HepG2 (cell line): ENCODE measurements around the gene AFAP1L2. TPM values are rescaled to one million over a fixed set of nuclear protein-coding genes. Genes with fewer than 3 reads are reported as not detected.

ENCODE experiments used
- ATAC-seq: fragments of 200-7000 bp; cut with Tn5 transposase; 3 replicates; pipeline ENCODE4 v1.9.1; 2020; ENCODE audit warnings: mild to moderate bottlenecking, moderate library complexity
- BruUV-seq: library from RNA; stranded (reverse); fragments of 400-500 nt; replicated peaks from 2 replicates; lab custom pipeline; 2021; lab: Mats Ljungman, UMichigan
- CTCF ChIA-PET: fragments of 300-600 bp; formaldehyde crosslinking; extraction: SDS; loops from one replicate; lab custom pipeline; 2021; ENCODE audit warnings: low total read pairs, inconsistent platforms, low intra/inter-chr PET ratio; lab: Yijun Ruan, JAX
- POLR2A ChIA-PET: fragments of 350-600 bp; sonication (Branson Sonifier 250); formaldehyde crosslinking; loops from one replicate; lab custom pipeline; 2020; ENCODE audit warnings: antibody characterized with exemption, inconsistent platforms; lab: Yijun Ruan, JAX
- DNase-seq: peaks from one replicate; pipeline ENCODE4 v3.0.0-alpha.2; 2015; ENCODE audit warnings: low spot score
- FAIRE-seq: peaks from 3 replicates; lab custom pipeline; 2011; peaks lifted over from hg19 to GRCh38; lab: Jason Lieb, UNC
- H2AFZ ChIP-seq: one replicate; pipeline ENCODE4 v1.6.1; 2011; ENCODE audit warnings: low read length, inconsistent platforms
- H3K27ac ChIP-seq: fragments of 300-600 bp; 3 replicates; pipeline ENCODE4 v1.8.0; 2011; ENCODE audit warnings: mixed run types, mild to moderate bottlenecking, mixed read lengths, low read length, inconsistent platforms; ENCODE audit not compliant: insufficient read depth; ENCODE audit errors: extremely low read length
- H3K27me3 ChIP-seq, 2 experiments: fragments of 200-600 bp in 1 of 2; 2 replicates in 1 of 2; 3 replicates in 1 of 2; pipeline versions ENCODE4 v1.6.0 to v1.8.0; 2011; ENCODE audit warnings: low read length in 2 of 2, mild to moderate bottlenecking in 2 of 2, moderate library complexity in 2 of 2, inconsistent platforms in 1 of 2; ENCODE audit not compliant: insufficient read depth in 2 of 2, control insufficient read depth in 1 of 2
- H3K36me3 ChIP-seq, 2 experiments: fragments of 200-600 bp in 1 of 2; replicated peaks in 1 of 2; 2 replicates in 1 of 2; 3 replicates in 1 of 2; pipeline versions ENCODE4 v1.5.1 to v1.8.0; 2011; ENCODE audit warnings: low read length in 2 of 2, inconsistent platforms in 1 of 2; ENCODE audit not compliant: insufficient read depth in 2 of 2, control insufficient read depth in 1 of 2
- H3K4me1 ChIP-seq: 2 replicates; pipeline ENCODE4 v1.5.1; 2012; ENCODE audit warnings: low read length, inconsistent platforms; ENCODE audit not compliant: insufficient read depth
- H3K4me2 ChIP-seq: 2 replicates; pipeline ENCODE4 v1.6.0; 2011; ENCODE audit warnings: low read depth, low read length, inconsistent platforms
- H3K4me3 ChIP-seq, 3 experiments: fragments of 200-600 bp in 1 of 3; sonication (generic), shearing (Covaris generic) in 1 of 3; replicated peaks in 1 of 3; 2 replicates each; pipeline ENCODE4 v1.5.1; 2011 to 2016; ENCODE audit warnings: low read length in 3 of 3, inconsistent platforms in 2 of 3, low read depth in 2 of 3, mild to moderate bottlenecking in 2 of 3, control low read depth in 1 of 3, mixed read lengths in 1 of 3; ENCODE audit not compliant: insufficient read depth in 1 of 3
- H3K79me2 ChIP-seq: one replicate; pipeline ENCODE4 v1.6.1; 2011; ENCODE audit warnings: low read length, inconsistent platforms; ENCODE audit not compliant: insufficient read depth
- H3K9ac ChIP-seq: 2 replicates; pipeline ENCODE4 v1.6.0; 2011; ENCODE audit warnings: mild to moderate bottlenecking, low read depth, low read length, inconsistent platforms; ENCODE audit not compliant: insufficient read depth
- H3K9me3 ChIP-seq: 2 replicates; pipeline ENCODE4 v1.5.1; 2012; ENCODE audit warnings: mild to moderate bottlenecking, low read length
- H4K20me1 ChIP-seq: 2 replicates; pipeline ENCODE4 v1.6.0; 2011; ENCODE audit warnings: inconsistent platforms, mild to moderate bottlenecking, low read length, moderate library complexity; ENCODE audit not compliant: insufficient read depth
- ADNP ChIP-seq: sonication (generic); formaldehyde crosslinking; IDR thresholded peaks from 2 replicates; pipeline ENCODE4 v1.4.0; 2020; ENCODE audit warnings: missing genetic modification reagents
- EED ChIP-seq: sonication (generic); formaldehyde crosslinking; IDR thresholded peaks from 2 replicates; pipeline ENCODE4 v1.5.0; 2020; ENCODE audit warnings: mild to moderate bottlenecking, missing genetic modification reagents
- GATA4 ChIP-seq: sonication (generic); IDR thresholded peaks from 2 replicates; pipeline ENCODE4 v1.6.1; 2016; ENCODE audit warnings: antibody characterized with exemption, low read depth, borderline replicate concordance
- MAFG ChIP-seq: sonication (generic); formaldehyde crosslinking; IDR thresholded peaks from 2 replicates; pipeline ENCODE4 v1.5.1; 2020; ENCODE audit warnings: mild to moderate bottlenecking, missing genetic modification reagents
- MEIS2 ChIP-seq: sonication (generic); formaldehyde crosslinking; IDR thresholded peaks from 2 replicates; pipeline ENCODE4 v1.9.0; 2021; ENCODE audit warnings: mild to moderate bottlenecking, missing genetic modification reagents
- RBM22 ChIP-seq: fragments of 200-400 bp; formaldehyde crosslinking; optimal IDR thresholded peaks from 2 replicates; pipeline ENCODE3; 2017; ENCODE audit warnings: mild to moderate bottlenecking, low read length, moderate library complexity
- TGIF2 ChIP-seq: IDR thresholded peaks from 2 replicates; pipeline ENCODE4 v1.6.1; 2016; ENCODE audit warnings: control low read depth, missing compliant biosample characterization
- XRCC5 ChIP-seq: fragments of 200-400 bp; formaldehyde crosslinking; optimal IDR thresholded peaks from 2 replicates; pipeline ENCODE3; 2017; ENCODE audit warnings: mild to moderate bottlenecking, low read length
- YY1 ChIP-seq: IDR thresholded peaks from 2 replicates; pipeline ENCODE4 v1.6.1; 2011; ENCODE audit warnings: low read length, low read depth, moderate library complexity, mild to moderate bottlenecking; ENCODE audit not compliant: insufficient read depth, insufficient replicate concordance
- ZNF180 ChIP-seq: sonication (generic); formaldehyde crosslinking; IDR thresholded peaks from 2 replicates; pipeline ENCODE4 v1.4.0; 2020; ENCODE audit warnings: low read depth, missing genetic modification reagents, borderline replicate concordance
- ZNF282 ChIP-seq: fragments of 450-650 bp; IDR thresholded peaks from 2 replicates; pipeline ENCODE4 v1.6.1; 2018; ENCODE audit not compliant: partially characterized antibody
- ZNF557 ChIP-seq: sonication (generic); formaldehyde crosslinking; IDR thresholded peaks from 2 replicates; pipeline ENCODE4 v1.4.0; 2020; ENCODE audit warnings: missing genetic modification reagents
- WGBS: methylation state at CpG from one replicate; pipeline ENCODE4 v1.1.6; 2017; ENCODE audit warnings: low lambda C conversion rate; 5-methylcytosine and 5-hydroxymethylcytosine counted together
- in situ Hi-C: cut with HindIII; loops from 2 replicates; pipeline ENCODE4 v1.10.0; 2017; ENCODE audit warnings: low pct_unique_long_range_greater_than_20kb; ENCODE audit not compliant: extremely low pct_ligation_motif_present
- intact Hi-C: fragments of 100-400 bp; cut with micrococcal nuclease; formaldehyde crosslinking; loops from one replicate; pipeline ENCODE4 v1.10.0; 2022; ENCODE audit not compliant: unreplicated experiment
- polyA plus RNA-seq, 8 experiments: library from polyadenylated mRNA; depleted of rRNA in 3 of 8; stranded (reverse) in 7 of 8; unstranded in 1 of 8; fragments of >200 nt; fragmentation: Illumina TruSeq in 4 of 8; extraction: Trizol in 4 of 8; gene quantifications; 2 replicates each; pipeline versions ENCODE4 v1.2.1 to v1.2.3, GENCODE V29; 2011 to 2016; ENCODE audit warnings: low read depth in 4 of 8, missing spikeins in 1 of 8, mixed read lengths in 1 of 8; ENCODE audit not compliant: insufficient read depth in 1 of 8
- total RNA-seq, 5 experiments: library from RNA; depleted of rRNA; stranded (reverse); fragments of >200 nt; fragmentation: Illumina TruSeq; extraction: Trizol; gene quantifications; 2 replicates each; pipeline ENCODE4 v1.2.3, GENCODE V29; 2016; ENCODE audit warnings: low read depth in 1 of 5
- TF ChIP-seq, protein P1 (sequence below): sonication (generic); formaldehyde crosslinking; IDR thresholded peaks from 2 replicates; pipeline ENCODE4 v1.5.0; 2020; ENCODE audit warnings: mild to moderate bottlenecking, missing genetic modification reagents

Gene AFAP1L2
- total and polyA plus RNA-seq, 2 of the 13 experiments (the other 11 are each of a cell fraction or from before 2014, with no cell fraction given): not detected

DNA sequence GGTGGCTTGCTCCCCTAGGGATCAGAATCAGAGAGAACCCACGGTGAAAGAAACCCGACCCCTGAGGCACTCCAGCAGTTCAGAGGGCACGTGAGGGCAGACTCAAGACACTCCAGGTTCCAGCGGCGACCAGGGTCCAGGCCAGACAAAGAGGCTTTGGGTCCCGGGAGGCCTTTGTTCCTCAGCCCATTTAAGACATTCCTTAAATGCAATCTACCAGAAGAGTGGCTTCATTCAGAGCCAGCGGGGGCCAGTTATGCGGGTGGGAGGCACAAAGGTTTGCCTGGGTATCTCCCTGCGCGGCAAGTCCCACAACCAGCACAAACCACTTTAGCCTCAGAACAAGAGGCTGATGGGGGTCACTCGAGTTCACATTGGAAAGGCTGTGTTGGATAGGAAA is 53.6 kb downstream of the AFAP1L2 start:
- H3K79me2 ChIP-seq: no peaks in the 10 kb centered on the region
- no TSS peak for BruUV-seq
- CTCF ChIA-PET: no interaction called here
- H3K4me2 ChIP-seq: no peak overlapping the region
- no peak for DNase-seq
- TF ChIP-seq GATA4 (no peak), XRCC5 (no peak), TGIF2 (CRISPR knock-in tag) (no peak), YY1 (no peak), RBM22 (no peak), MAFG (CRISPR knock-in tag) (no peak), ZNF282 (no peak), EED (CRISPR knock-in tag) (no peak), MEIS2 (no peak), ZNF557 (CRISPR knock-in tag) (no peak), ZNF180 (CRISPR knock-in tag) (no peak), ADNP (CRISPR knock-in tag) (no peak)
- TF ChIP-seq, protein P1, sequence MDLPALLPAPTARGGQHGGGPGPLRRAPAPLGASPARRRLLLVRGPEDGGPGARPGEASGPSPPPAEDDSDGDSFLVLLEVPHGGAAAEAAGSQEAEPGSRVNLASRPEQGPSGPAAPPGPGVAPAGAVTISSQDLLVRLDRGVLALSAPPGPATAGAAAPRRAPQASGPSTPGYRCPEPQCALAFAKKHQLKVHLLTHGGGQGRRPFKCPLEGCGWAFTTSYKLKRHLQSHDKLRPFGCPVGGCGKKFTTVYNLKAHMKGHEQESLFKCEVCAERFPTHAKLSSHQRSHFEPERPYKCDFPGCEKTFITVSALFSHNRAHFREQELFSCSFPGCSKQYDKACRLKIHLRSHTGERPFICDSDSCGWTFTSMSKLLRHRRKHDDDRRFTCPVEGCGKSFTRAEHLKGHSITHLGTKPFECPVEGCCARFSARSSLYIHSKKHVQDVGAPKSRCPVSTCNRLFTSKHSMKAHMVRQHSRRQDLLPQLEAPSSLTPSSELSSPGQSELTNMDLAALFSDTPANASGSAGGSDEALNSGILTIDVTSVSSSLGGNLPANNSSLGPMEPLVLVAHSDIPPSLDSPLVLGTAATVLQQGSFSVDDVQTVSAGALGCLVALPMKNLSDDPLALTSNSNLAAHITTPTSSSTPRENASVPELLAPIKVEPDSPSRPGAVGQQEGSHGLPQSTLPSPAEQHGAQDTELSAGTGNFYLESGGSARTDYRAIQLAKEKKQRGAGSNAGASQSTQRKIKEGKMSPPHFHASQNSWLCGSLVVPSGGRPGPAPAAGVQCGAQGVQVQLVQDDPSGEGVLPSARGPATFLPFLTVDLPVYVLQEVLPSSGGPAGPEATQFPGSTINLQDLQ (CRISPR knock-in tag): no peak
- TF ChIP-seq, all 625 proteins: peak for 0
- FAIRE-seq: no peak
- Histone ChIP-seq H3K27ac (no peak overlapping the region), H3K4me1 (no peaks in the 10 kb centered on the region), H3K9ac (no peak overlapping the region), H3K36me3 (no peaks in the 10 kb centered on the region), H3K27me3 (peaks cover 2 to 18% of the 10 kb centered on the region in 2 experiments; a peak in 3 of 5 replicates), H2AFZ (no peak overlapping the region), H3K4me3 (no peak overlapping the region), H4K20me1 (no peaks in the 10 kb centered on the region), H3K9me3 (no peaks in the 10 kb centered on the region)
- 23% methylated on average over 8 of the region's 11 CpGs for WGBS
- no peak for ATAC-seq
- in situ Hi-C loops (no loop called here), intact Hi-C loops (no loop called here)
- POLR2A ChIA-PET: no interaction called here
